ENCODE measurements around the gene MRI1. TPM values are rescaled to one million over a fixed set of nuclear protein-coding genes. Genes with fewer than 3 reads are reported as not detected.
A peak's percentile ranks its signal among the peaks of the same experiment; 100 is the strongest.

Gene MRI1
- polyA plus RNA-seq, 1 donor from 2014 or later: 71.2 TPM

DNA sequence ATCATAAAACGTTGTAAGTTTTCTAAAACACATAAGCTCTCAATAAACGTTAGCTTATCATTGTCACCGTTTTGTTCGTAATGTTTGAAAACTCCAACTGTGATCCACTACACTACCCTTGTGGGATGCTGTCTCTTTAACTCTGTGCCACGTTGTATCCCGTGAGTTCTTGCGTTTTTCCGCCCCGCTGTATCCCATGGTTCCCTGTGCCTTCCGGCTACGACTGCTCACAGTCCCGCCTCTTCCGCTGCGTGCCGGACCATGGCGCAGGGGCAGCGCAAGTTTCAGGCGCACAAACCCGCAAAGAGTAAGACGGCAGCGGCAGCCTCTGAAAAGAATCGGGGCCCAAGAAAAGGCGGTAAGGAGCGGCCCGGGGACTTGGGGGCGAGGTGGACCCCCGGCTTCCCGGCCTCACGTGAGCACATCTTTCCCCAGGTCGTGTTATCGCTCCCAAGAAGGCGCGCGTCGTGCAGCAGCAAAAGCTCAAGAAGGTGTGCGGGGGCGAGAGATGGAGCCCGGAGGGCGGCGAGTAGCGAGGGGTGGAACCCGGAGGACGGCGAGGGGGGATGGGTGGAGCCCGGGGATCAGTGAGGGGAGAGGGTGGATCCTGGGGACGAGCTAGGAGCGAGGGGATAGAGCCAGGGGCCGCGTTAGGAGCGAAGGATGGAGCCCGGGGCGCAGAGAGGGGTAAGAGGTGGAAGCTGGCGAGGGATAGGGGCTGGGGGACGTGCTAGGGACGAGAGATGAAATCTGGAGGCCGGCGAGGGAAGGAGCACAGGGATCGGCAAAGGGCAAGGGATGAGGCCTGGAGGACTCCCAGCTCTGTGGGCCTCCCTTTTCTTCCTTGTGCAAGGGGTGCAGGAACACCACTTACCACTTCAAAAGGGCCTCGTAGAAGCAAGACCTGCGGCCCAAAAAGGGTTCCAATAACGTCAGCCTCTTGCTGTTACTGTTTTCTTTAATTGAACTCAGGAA, 10.2 kb downstream of the MRI1 start, which contains the start of gene C19orf53:
TSS of gene C19orf53 (plus strand) at position 240 of the 975 bp plus-strand sequence. CDS start at position 262, 22 bp downstream.
- Histone ChIP-seq H3K9ac (ENCODE audit: low read length) (peak within 1 kb of the TSS; percentile 90), H3K27me3 (ENCODE audit: insufficient read depth, low read depth, low read length) (no peaks in the 10 kb centered on the region), H3K36me3 (ENCODE audit: insufficient read depth, low read length) (peaks cover 10% of the 10 kb centered on the region), H3F3A (ENCODE audit: insufficient read depth, low read length, poor library complexity, severe bottlenecking) (peaks cover 4% of the 10 kb centered on the region), H2AFZ (ENCODE audit: low read depth, low read length) (peak within 1 kb of the TSS; percentile 22), H3K4me2 (ENCODE audit: low read length) (peak within 1 kb of the TSS; percentile 91), H3K9me2 (ENCODE audit: insufficient read depth, low read length) (no peaks in the 10 kb centered on the region), H3K9me3 (ENCODE audit: low read length) (no peaks in the 10 kb centered on the region), H3K27ac (ENCODE audit: low read length) (peak within 1 kb of the TSS; percentile 72), H3K79me2 (replicated peaks; ENCODE audit: insufficient read depth, low read length) (peaks cover 15% of the 10 kb centered on the region), H4K20me1 (ENCODE audit: insufficient read depth) (no peaks in the 10 kb centered on the region), H3K4me3 (ENCODE audit: low read length) (peak within 1 kb of the TSS; percentile 77)
- TF ChIP-seq EZH2 (IDR thresholded peaks at IDR 0.05; ENCODE audit: borderline replicate concordance, insufficient read depth, low read length, poor library complexity, severe bottlenecking): no peak
- TF ChIP-seq POLR2AphosphoS5 (IDR thresholded peaks at IDR 0.05): peak; percentile 95
- peak; percentile 62 for TF ChIP-seq EP300 (conservative IDR thresholded peaks at IDR 0.05; ENCODE audit: poor library complexity, severe bottlenecking)
- TF ChIP-seq, protein P1, sequence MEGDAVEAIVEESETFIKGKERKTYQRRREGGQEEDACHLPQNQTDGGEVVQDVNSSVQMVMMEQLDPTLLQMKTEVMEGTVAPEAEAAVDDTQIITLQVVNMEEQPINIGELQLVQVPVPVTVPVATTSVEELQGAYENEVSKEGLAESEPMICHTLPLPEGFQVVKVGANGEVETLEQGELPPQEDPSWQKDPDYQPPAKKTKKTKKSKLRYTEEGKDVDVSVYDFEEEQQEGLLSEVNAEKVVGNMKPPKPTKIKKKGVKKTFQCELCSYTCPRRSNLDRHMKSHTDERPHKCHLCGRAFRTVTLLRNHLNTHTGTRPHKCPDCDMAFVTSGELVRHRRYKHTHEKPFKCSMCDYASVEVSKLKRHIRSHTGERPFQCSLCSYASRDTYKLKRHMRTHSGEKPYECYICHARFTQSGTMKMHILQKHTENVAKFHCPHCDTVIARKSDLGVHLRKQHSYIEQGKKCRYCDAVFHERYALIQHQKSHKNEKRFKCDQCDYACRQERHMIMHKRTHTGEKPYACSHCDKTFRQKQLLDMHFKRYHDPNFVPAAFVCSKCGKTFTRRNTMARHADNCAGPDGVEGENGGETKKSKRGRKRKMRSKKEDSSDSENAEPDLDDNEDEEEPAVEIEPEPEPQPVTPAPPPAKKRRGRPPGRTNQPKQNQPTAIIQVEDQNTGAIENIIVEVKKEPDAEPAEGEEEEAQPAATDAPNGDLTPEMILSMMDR (IDR thresholded peaks at IDR 0.05; ENCODE audit: poor library complexity, severe bottlenecking): peak; percentile 17
- peak; percentile 54 for TF ChIP-seq RAD21 (conservative IDR thresholded peaks at IDR 0.05)
- peak; percentile 57 for TF ChIP-seq SMC3 (conservative IDR thresholded peaks at IDR 0.05; ENCODE audit: poor library complexity)
- TF ChIP-seq MXI1 (conservative IDR thresholded peaks at IDR 0.05; ENCODE audit: poor library complexity, severe bottlenecking): peak; percentile 95
- TF ChIP-seq, protein P2, sequence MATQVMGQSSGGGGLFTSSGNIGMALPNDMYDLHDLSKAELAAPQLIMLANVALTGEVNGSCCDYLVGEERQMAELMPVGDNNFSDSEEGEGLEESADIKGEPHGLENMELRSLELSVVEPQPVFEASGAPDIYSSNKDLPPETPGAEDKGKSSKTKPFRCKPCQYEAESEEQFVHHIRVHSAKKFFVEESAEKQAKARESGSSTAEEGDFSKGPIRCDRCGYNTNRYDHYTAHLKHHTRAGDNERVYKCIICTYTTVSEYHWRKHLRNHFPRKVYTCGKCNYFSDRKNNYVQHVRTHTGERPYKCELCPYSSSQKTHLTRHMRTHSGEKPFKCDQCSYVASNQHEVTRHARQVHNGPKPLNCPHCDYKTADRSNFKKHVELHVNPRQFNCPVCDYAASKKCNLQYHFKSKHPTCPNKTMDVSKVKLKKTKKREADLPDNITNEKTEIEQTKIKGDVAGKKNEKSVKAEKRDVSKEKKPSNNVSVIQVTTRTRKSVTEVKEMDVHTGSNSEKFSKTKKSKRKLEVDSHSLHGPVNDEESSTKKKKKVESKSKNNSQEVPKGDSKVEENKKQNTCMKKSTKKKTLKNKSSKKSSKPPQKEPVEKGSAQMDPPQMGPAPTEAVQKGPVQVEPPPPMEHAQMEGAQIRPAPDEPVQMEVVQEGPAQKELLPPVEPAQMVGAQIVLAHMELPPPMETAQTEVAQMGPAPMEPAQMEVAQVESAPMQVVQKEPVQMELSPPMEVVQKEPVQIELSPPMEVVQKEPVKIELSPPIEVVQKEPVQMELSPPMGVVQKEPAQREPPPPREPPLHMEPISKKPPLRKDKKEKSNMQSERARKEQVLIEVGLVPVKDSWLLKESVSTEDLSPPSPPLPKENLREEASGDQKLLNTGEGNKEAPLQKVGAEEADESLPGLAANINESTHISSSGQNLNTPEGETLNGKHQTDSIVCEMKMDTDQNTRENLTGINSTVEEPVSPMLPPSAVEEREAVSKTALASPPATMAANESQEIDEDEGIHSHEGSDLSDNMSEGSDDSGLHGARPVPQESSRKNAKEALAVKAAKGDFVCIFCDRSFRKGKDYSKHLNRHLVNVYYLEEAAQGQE (IDR thresholded peaks at IDR 0.05; ENCODE audit: borderline replicate concordance): peak; percentile 51
- TF ChIP-seq TAF1 (IDR thresholded peaks at IDR 0.05; ENCODE audit: low read depth): peak; percentile 88

DNA sequence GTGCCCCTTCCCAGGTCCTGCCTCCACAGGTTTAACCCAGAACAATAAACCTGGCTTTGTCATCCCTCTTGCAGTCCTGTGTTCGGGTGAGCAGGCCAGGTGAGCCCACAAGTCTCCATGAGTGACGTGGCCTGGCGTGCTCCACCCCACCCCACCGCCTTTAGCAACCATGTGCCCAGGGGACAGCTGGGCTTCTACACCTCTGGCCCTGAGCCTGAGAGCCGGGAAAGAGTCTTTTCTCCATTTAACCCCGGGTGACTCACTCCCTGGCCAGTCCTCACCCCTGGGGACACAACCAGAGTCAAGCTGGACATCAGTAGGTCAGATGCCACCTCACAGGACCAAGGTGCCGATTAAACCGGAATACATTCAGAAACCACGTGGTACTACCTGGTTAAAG, 14.1 kb downstream of the MRI1 start:
- H3K4me2 ChIP-seq (ENCODE audit: low read length): no peak overlapping the region
- TF ChIP-seq, protein P1 (IDR thresholded peaks at IDR 0.05; ENCODE audit: poor library complexity, severe bottlenecking): no peak
- TF ChIP-seq MXI1 (conservative IDR thresholded peaks at IDR 0.05; ENCODE audit: poor library complexity, severe bottlenecking) (no peak), EP300 (conservative IDR thresholded peaks at IDR 0.05; ENCODE audit: poor library complexity, severe bottlenecking) (no peak), SMC3 (conservative IDR thresholded peaks at IDR 0.05; ENCODE audit: poor library complexity) (no peak), TAF1 (IDR thresholded peaks at IDR 0.05; ENCODE audit: low read depth) (no peak), RAD21 (conservative IDR thresholded peaks at IDR 0.05) (no peak), EZH2 (IDR thresholded peaks at IDR 0.05; ENCODE audit: borderline replicate concordance, insufficient read depth, low read length, poor library complexity, severe bottlenecking) (no peak), POLR2AphosphoS5 (IDR thresholded peaks at IDR 0.05) (no peak)
- TF ChIP-seq, protein P2 (IDR thresholded peaks at IDR 0.05; ENCODE audit: borderline replicate concordance): no peak
- H2AFZ ChIP-seq (ENCODE audit: low read depth, low read length): no peak overlapping the region
- H3K79me2 ChIP-seq (replicated peaks; ENCODE audit: insufficient read depth, low read length): peaks cover 15% of the 10 kb centered on the region
- peaks cover 10% of the 10 kb centered on the region for H3K36me3 ChIP-seq (ENCODE audit: insufficient read depth, low read length)
- no peaks in the 10 kb centered on the region for H3K27me3 ChIP-seq (ENCODE audit: insufficient read depth, low read depth, low read length)
- H3F3A ChIP-seq (ENCODE audit: insufficient read depth, low read length, poor library complexity, severe bottlenecking): peaks cover 4% of the 10 kb centered on the region
- H4K20me1 ChIP-seq (ENCODE audit: insufficient read depth): no peaks in the 10 kb centered on the region
- no peak overlapping the region for H3K9ac ChIP-seq (ENCODE audit: low read length)
- H3K9me2 ChIP-seq (ENCODE audit: insufficient read depth, low read length): no peaks in the 10 kb centered on the region
- H3K9me3 ChIP-seq (ENCODE audit: low read length): no peaks in the 10 kb centered on the region
- no peak overlapping the region for H3K27ac ChIP-seq (ENCODE audit: low read length)
- no peak overlapping the region for H3K4me3 ChIP-seq (ENCODE audit: low read length)

Data from neural cell (in vitro differentiated cells).